HEK293 (cell line): ENCODE results near the gene HOXC11.

ENCODE experiments used
- CTCF ChIA-PET: fragments of 350-600 bp; formaldehyde crosslinking; extraction: SDS; loops from one replicate; lab custom pipeline; 2021; ENCODE audit warnings: antibody characterized with exemption; lab: Yijun Ruan, JAX
- POLR2A ChIA-PET: fragments of 300-600 bp; formaldehyde crosslinking; extraction: SDS; loops from one replicate; lab custom pipeline; 2020; ENCODE audit warnings: antibody characterized with exemption, inconsistent platforms; lab: Yijun Ruan, JAX
- H3K27ac ChIP-seq: fragments of 200-500 bp; sonication (Bioruptor generic); 2 replicates; pipeline ENCODE4 v1.5.1; 2014; ENCODE audit warnings: low read depth, low read length, control low read depth, inconsistent platforms; ENCODE audit errors: extremely low read depth
- H3K36me3 ChIP-seq, 2 experiments: fragments of 200-500 bp in 1 of 2; sonication (Bioruptor generic) in 1 of 2; 1 replicate in 1 of 2; 2 replicates in 1 of 2; pipeline ENCODE4 v1.5.1; 2014 to 2017; ENCODE audit warnings: inconsistent platforms in 2 of 2, low read length in 2 of 2; ENCODE audit not compliant: control insufficient read depth in 2 of 2, insufficient read depth in 1 of 2
- H3K4me1 ChIP-seq: fragments of 200-500 bp; sonication (Bioruptor generic); 2 replicates; pipeline ENCODE4 v1.5.1; 2014; ENCODE audit warnings: mild to moderate bottlenecking, low read length, inconsistent platforms; ENCODE audit not compliant: control insufficient read depth, insufficient read depth
- H3K4me3 ChIP-seq: 2 replicates; pipeline ENCODE4 v1.5.1; 2011; ENCODE audit warnings: low read depth, mild to moderate bottlenecking, control low read depth, low read length, moderate library complexity
- H3K9me3 ChIP-seq: fragments of 200-500 bp; sonication (Bioruptor generic); 2 replicates; pipeline ENCODE4 v1.5.1; 2014; ENCODE audit warnings: low read depth, low read length, inconsistent platforms; ENCODE audit not compliant: control insufficient read depth, insufficient read depth
- EGR2 ChIP-seq: fragments of 450-650 bp; formaldehyde crosslinking; IDR thresholded peaks from 2 replicates; pipeline ENCODE4 v1.5.1; 2016; ENCODE audit warnings: low read depth, missing biosample characterization, missing genetic modification characterization
- GLIS1 ChIP-seq: fragments of 450-650 bp; formaldehyde crosslinking; IDR thresholded peaks from 2 replicates; pipeline ENCODE4 v1.5.1; 2016; ENCODE audit warnings: missing biosample characterization, missing genetic modification characterization
- GLIS2 ChIP-seq: fragments of 450-650 bp; formaldehyde crosslinking; IDR thresholded peaks from 2 replicates; pipeline ENCODE4 v1.5.1; 2016; ENCODE audit warnings: missing biosample characterization, missing genetic modification characterization
- HOXA7 ChIP-seq: sonication (generic); formaldehyde crosslinking; IDR thresholded peaks from 2 replicates; pipeline ENCODE4 v1.8.1; 2022; ENCODE audit warnings: missing genetic modification reagents, borderline replicate concordance
- MZF1 ChIP-seq: fragments of 450-650 bp; formaldehyde crosslinking; IDR thresholded peaks from 2 replicates; pipeline ENCODE4 v1.5.1; 2017; ENCODE audit warnings: missing biosample characterization, missing genetic modification characterization, borderline replicate concordance
- PRDM1 ChIP-seq: fragments of 450-650 bp; formaldehyde crosslinking; IDR thresholded peaks from 2 replicates; pipeline ENCODE4; 2016; ENCODE audit warnings: missing biosample characterization, missing genetic modification characterization
- PRDM10 ChIP-seq: fragments of 450-650 bp; formaldehyde crosslinking; IDR thresholded peaks from 2 replicates; pipeline ENCODE4 v1.5.1; 2016; ENCODE audit warnings: missing biosample characterization, missing genetic modification characterization
- SP3 ChIP-seq: fragments of 450-650 bp; formaldehyde crosslinking; IDR thresholded peaks from 2 replicates; pipeline ENCODE4 v1.5.1; 2016; ENCODE audit warnings: missing biosample characterization, missing genetic modification characterization
- ZBTB1 ChIP-seq: fragments of 450-650 bp; formaldehyde crosslinking; IDR thresholded peaks from 2 replicates; pipeline ENCODE4 v1.5.1; 2016; ENCODE audit warnings: missing biosample characterization, missing genetic modification characterization
- ZEB2 ChIP-seq: fragments of 450-650 bp; formaldehyde crosslinking; IDR thresholded peaks from 2 replicates; pipeline ENCODE4 v1.5.1; 2016; ENCODE audit warnings: missing biosample characterization, missing genetic modification characterization
- ZFP69B ChIP-seq: fragments of 450-650 bp; formaldehyde crosslinking; IDR thresholded peaks from 2 replicates; pipeline ENCODE4 v1.5.1; 2016; ENCODE audit warnings: missing biosample characterization, missing genetic modification characterization
- ZNF10 ChIP-seq: fragments of 450-650 bp; formaldehyde crosslinking; IDR thresholded peaks from 2 replicates; pipeline ENCODE4 v1.5.1; 2017; ENCODE audit warnings: missing biosample characterization, missing genetic modification characterization
- ZNF114 ChIP-seq: fragments of 450-650 bp; formaldehyde crosslinking; IDR thresholded peaks from 2 replicates; pipeline ENCODE4 v1.5.0; 2017; ENCODE audit warnings: missing biosample characterization, missing genetic modification characterization
- ZNF175 ChIP-seq: fragments of 450-650 bp; formaldehyde crosslinking; IDR thresholded peaks from 2 replicates; pipeline ENCODE4 v1.5.1; 2016; ENCODE audit warnings: missing biosample characterization, missing genetic modification characterization
- ZNF239 ChIP-seq: fragments of 450-650 bp; formaldehyde crosslinking; IDR thresholded peaks from 2 replicates; pipeline ENCODE4 v1.5.1; 2016; ENCODE audit warnings: missing biosample characterization, missing genetic modification characterization
- ZNF280C ChIP-seq: fragments of 450-650 bp; formaldehyde crosslinking; IDR thresholded peaks from 2 replicates; pipeline ENCODE4 v1.5.1; 2016; ENCODE audit warnings: missing biosample characterization, missing genetic modification characterization
- ZNF302 ChIP-seq: fragments of 450-650 bp; formaldehyde crosslinking; IDR thresholded peaks from 2 replicates; pipeline ENCODE4 v1.5.1; 2016; ENCODE audit warnings: missing biosample characterization, missing genetic modification characterization, low read depth
- ZNF341 ChIP-seq: fragments of 450-650 bp; formaldehyde crosslinking; IDR thresholded peaks from 2 replicates; pipeline ENCODE4; 2016; ENCODE audit warnings: low read depth, missing biosample characterization, missing genetic modification characterization
- ZNF362 ChIP-seq: fragments of 450-650 bp; formaldehyde crosslinking; IDR thresholded peaks from 2 replicates; pipeline ENCODE4 v1.5.1; 2016; ENCODE audit warnings: missing biosample characterization, missing genetic modification characterization
- ZNF398 ChIP-seq: fragments of 450-650 bp; formaldehyde crosslinking; IDR thresholded peaks from 2 replicates; pipeline ENCODE4 v1.5.1; 2017; ENCODE audit warnings: missing biosample characterization, missing genetic modification characterization
- ZNF473 ChIP-seq: fragments of 450-650 bp; formaldehyde crosslinking; IDR thresholded peaks from 2 replicates; pipeline ENCODE4 v1.5.1; 2017; ENCODE audit warnings: missing biosample characterization, missing genetic modification characterization
- ZNF529 ChIP-seq: fragments of 450-650 bp; formaldehyde crosslinking; IDR thresholded peaks from 2 replicates; pipeline ENCODE4 v1.5.1; 2017; ENCODE audit warnings: missing genetic modification characterization, missing biosample characterization; ENCODE audit not compliant: insufficient replicate concordance
- ZNF558 ChIP-seq: fragments of 450-650 bp; formaldehyde crosslinking; IDR thresholded peaks from 2 replicates; pipeline ENCODE4 v1.5.1; 2016; ENCODE audit warnings: missing biosample characterization, missing genetic modification characterization
- ZNF560 ChIP-seq: fragments of 450-650 bp; formaldehyde crosslinking; IDR thresholded peaks from 2 replicates; pipeline ENCODE4 v1.5.1; 2017; ENCODE audit warnings: missing biosample characterization, missing genetic modification characterization, borderline replicate concordance
- ZNF561 ChIP-seq: fragments of 450-650 bp; IDR thresholded peaks from 2 replicates; pipeline ENCODE4 v1.5.1; 2018; ENCODE audit warnings: missing biosample characterization, missing genetic modification characterization, borderline replicate concordance
- ZNF600 ChIP-seq: fragments of 450-650 bp; formaldehyde crosslinking; IDR thresholded peaks from 2 replicates; pipeline ENCODE4 v1.5.1; 2016; ENCODE audit warnings: missing biosample characterization, missing genetic modification characterization
- ZNF747 ChIP-seq: fragments of 450-650 bp; formaldehyde crosslinking; IDR thresholded peaks from 2 replicates; pipeline ENCODE4 v1.5.1; 2016; ENCODE audit warnings: missing biosample characterization, missing genetic modification characterization
- ZNF791 ChIP-seq: fragments of 450-650 bp; formaldehyde crosslinking; IDR thresholded peaks from 2 replicates; pipeline ENCODE4 v1.5.1; 2016; ENCODE audit warnings: missing biosample characterization, missing genetic modification characterization

The HOXC11 gene

GRCh38 chr12:53976823-53977595 is 4.1 kb downstream of the HOXC11 start (continued):
- TF ChIP-seq EGR2, result no peak
- no peak for TF ChIP-seq ZNF791
- TF ChIP-seq GLIS2 (tag by site-specific recombination), result 0 out of 2 replicates have a peak, but pooled peaks have one; percentile 23
- no peak for TF ChIP-seq HOXA7 (CRISPR knock-in tag)
- TF ChIP-seq ZNF341 (tag by site-specific recombination), result peak; percentile 65
- TF ChIP-seq ZNF747 (tag by site-specific recombination), result no peak
- no peak for TF ChIP-seq ZNF529 (tag by site-specific recombination)
- no peak for TF ChIP-seq ZNF473 (tag by site-specific recombination)
- peak; percentile 82 for TF ChIP-seq GLIS1
- TF ChIP-seq ZEB2 (tag by site-specific recombination), result 0 out of 2 replicates have a peak, but pooled peaks have one; percentile 1
- no peak for TF ChIP-seq MZF1 (tag by site-specific recombination)
- TF ChIP-seq ZNF560 (tag by site-specific recombination), result no peak
- TF ChIP-seq ZFP69B (tag by site-specific recombination), result no peak
- TF ChIP-seq ZNF558, result no peak
- TF ChIP-seq PRDM1 (tag by site-specific recombination), result no peak
- no peak for TF ChIP-seq ZNF280C (tag by site-specific recombination)
- TF ChIP-seq ZNF600 (tag by site-specific recombination), result no peak; the same call in 1 of the 2 replicates
- TF ChIP-seq SP3 (tag by site-specific recombination), result 0 out of 2 replicates have a peak, but pooled peaks have one; percentile 37
- no peak for TF ChIP-seq ZBTB1 (tag by site-specific recombination)
- TF ChIP-seq ZNF114 (tag by site-specific recombination), result no peak

GRCh38 chr12:53977596-53978445 is 4.9 kb downstream of the HOXC11 start:
- POLR2A ChIA-PET, result no interaction called here
- Histone ChIP-seq H3K27ac (peak overlapping the region; percentile 91), H3K4me3 (no peak overlapping the region), H3K36me3 (no peaks in the 10 kb centered on the region), H3K9me3 (no peaks in the 10 kb centered on the region), H3K4me1 (peaks cover 42% of the 10 kb centered on the region)
- CTCF ChIA-PET, result interaction anchor here (0.7 kb wide), 2 partner anchors 11 to 194 kb away, joined by 3 read pairs; no protein-coding TSS in a partner anchor
- no peak for TF ChIP-seq ZNF362
- no peak for TF ChIP-seq ZNF239
- no peak for TF ChIP-seq ZNF10 (tag by site-specific recombination)
- no peak for TF ChIP-seq ZNF302 (tag by site-specific recombination)
- TF ChIP-seq ZNF600 (tag by site-specific recombination), result peak; percentile 41
- TF ChIP-seq ZNF561 (tag by site-specific recombination), result no peak
- TF ChIP-seq ZNF398 (tag by site-specific recombination), result peak; percentile 46; the same call in 1 of the 2 replicates
- TF ChIP-seq PRDM10 (tag by site-specific recombination), result 0 out of 2 replicates have a peak, but pooled peaks have one; percentile 14
- no peak for TF ChIP-seq ZNF175 (tag by site-specific recombination)
- TF ChIP-seq PRDM1 (tag by site-specific recombination), result 0 out of 2 replicates have a peak, but pooled peaks have one; percentile 4
